Thyroid gland (tissue), 4 donors: Measurements from ENCODE around the gene ATG9B. TPM values are rescaled to one million over a fixed set of nuclear protein-coding genes. Genes with fewer than 3 reads are reported as not detected.

ENCODE experiments used
- DNase-seq, 2 donors: peaks; one replicate each; pipeline ENCODE4 v3.0.0-alpha.2; 2019
- H3K27ac ChIP-seq, 3 donors: fragments of 200-600 bp; sonication (generic); 1 replicate in 2 of 3; 2 replicates in 1 of 3; pipeline ENCODE4 v1.5.1; 2016 to 2019; ENCODE audit warnings: mild to moderate bottlenecking in 1 of 3, moderate library complexity in 1 of 3
- H3K27me3 ChIP-seq: fragments of 200-600 bp; sonication (generic); one replicate; pipeline ENCODE4 v1.5.1; 2019
- H3K36me3 ChIP-seq, 2 donors: fragments of 200-600 bp; sonication (generic); one replicate each; pipeline ENCODE4 v1.5.1; 2016 to 2019
- H3K4me1 ChIP-seq, 2 donors: fragments of 200-600 bp; sonication (generic); one replicate each; pipeline ENCODE4 v1.5.1; 2017 to 2019
- H3K4me3 ChIP-seq, 3 donors: fragments of 200-600 bp; sonication (generic); replicated peaks in 1 of 3; 1 replicate in 2 of 3; 2 replicates in 1 of 3; pipeline ENCODE4 v1.5.1; 2016; ENCODE audit warnings: mild to moderate bottlenecking in 1 of 3
- H3K9me3 ChIP-seq: fragments of 200-600 bp; sonication (generic); one replicate; pipeline ENCODE4 v1.5.1; 2017
- POLR2A ChIP-seq, 2 donors: fragments of 450-650 bp; IDR thresholded peaks; one replicate each; pipeline ENCODE4 v1.6.1; 2017; ENCODE audit warnings: antibody characterized with exemption in 2 of 2, mild to moderate bottlenecking in 2 of 2, moderate library complexity in 1 of 2
- WGBS, 2 donors: methylation state at CpG; one replicate each; pipeline ENCODE4 v1.1.5; 2017; 5-methylcytosine and 5-hydroxymethylcytosine counted together
- intact Hi-C: fragments of 100-400 bp; cut with DNase I; formaldehyde crosslinking; loops from one replicate; pipeline ENCODE4 v1.15.1; 2023
- total RNA-seq, 4 donors: library from RNA; depleted of rRNA; stranded (reverse); fragments of >200 nt; gene quantifications; one replicate each; pipeline ENCODE4 v1.2.3, GENCODE V29; 2016
- TF ChIP-seq, protein P1 (sequence below), 6 experiments: fragments of 200-600 bp in 3 of 6; fragments of 450-650 bp in 3 of 6; sonication (generic) in 3 of 6; IDR thresholded peaks; one replicate each; pipeline ENCODE4 v1.5.1; 2016 to 2019; ENCODE audit warnings: antibody characterized with exemption in 6 of 6, mild to moderate bottlenecking in 2 of 6, inconsistent platforms in 1 of 6, moderate library complexity in 1 of 6

The ATG9B gene
- total RNA-seq, 4 donors from 2014 or later: 0.27 TPM; not detected in 3

DNA sequence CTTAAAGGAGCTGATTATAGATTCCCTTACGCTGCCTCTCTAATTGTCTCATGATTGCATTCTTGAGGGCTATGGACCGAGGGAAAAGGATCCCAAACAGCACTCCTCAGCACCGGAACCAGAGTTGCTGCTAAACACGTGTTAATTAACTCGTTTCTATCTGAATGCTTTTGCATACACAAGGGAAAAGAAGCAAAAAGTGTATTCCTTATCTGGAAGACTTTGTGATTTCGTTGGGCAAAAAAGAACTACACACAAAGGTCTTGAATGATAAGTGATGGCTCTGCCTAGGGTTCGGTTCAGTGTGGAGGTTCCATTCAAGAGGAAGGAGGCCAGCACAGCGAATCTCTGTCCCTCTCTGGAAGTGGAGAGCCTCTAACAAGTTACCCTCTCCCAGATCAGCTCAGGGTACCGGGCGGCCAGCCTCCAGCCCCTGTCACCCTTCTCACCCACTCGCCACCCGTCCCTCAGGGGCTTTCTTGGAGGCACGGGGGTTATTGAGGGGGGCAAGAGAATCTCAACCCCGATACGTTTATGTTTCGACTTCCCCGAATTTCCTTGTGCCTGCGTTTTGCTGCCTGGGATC is 34.6 kb upstream of the ATG9B start:
- WGBS, 2 donors: 5 to 9% methylated on average over 15 to 18 of the region's 18 CpGs
- H3K9me3 ChIP-seq: no peaks in the 10 kb centered on the region
- H3K27ac ChIP-seq: peak overlapping the region; percentile 88 to 98 (median 92)
- peak in 1 of 2 donors; percentile 31 for TF ChIP-seq POLR2A (IDR thresholded peaks at IDR 0.05)
- TF ChIP-seq, protein P1, sequence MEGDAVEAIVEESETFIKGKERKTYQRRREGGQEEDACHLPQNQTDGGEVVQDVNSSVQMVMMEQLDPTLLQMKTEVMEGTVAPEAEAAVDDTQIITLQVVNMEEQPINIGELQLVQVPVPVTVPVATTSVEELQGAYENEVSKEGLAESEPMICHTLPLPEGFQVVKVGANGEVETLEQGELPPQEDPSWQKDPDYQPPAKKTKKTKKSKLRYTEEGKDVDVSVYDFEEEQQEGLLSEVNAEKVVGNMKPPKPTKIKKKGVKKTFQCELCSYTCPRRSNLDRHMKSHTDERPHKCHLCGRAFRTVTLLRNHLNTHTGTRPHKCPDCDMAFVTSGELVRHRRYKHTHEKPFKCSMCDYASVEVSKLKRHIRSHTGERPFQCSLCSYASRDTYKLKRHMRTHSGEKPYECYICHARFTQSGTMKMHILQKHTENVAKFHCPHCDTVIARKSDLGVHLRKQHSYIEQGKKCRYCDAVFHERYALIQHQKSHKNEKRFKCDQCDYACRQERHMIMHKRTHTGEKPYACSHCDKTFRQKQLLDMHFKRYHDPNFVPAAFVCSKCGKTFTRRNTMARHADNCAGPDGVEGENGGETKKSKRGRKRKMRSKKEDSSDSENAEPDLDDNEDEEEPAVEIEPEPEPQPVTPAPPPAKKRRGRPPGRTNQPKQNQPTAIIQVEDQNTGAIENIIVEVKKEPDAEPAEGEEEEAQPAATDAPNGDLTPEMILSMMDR (IDR thresholded peaks at IDR 0.05): no peak
- peak overlapping the region; percentile 58 to 89 (median 78) for H3K4me3 ChIP-seq
- intact Hi-C loops: no loop called here
- H3K27me3 ChIP-seq: no peaks in the 10 kb centered on the region
- peaks cover 35 to 46% of the 10 kb centered on the region in 2 donors for H3K4me1 ChIP-seq
- no peak for DNase-seq
- H3K36me3 ChIP-seq: no peaks in the 10 kb centered on the region

DNA sequence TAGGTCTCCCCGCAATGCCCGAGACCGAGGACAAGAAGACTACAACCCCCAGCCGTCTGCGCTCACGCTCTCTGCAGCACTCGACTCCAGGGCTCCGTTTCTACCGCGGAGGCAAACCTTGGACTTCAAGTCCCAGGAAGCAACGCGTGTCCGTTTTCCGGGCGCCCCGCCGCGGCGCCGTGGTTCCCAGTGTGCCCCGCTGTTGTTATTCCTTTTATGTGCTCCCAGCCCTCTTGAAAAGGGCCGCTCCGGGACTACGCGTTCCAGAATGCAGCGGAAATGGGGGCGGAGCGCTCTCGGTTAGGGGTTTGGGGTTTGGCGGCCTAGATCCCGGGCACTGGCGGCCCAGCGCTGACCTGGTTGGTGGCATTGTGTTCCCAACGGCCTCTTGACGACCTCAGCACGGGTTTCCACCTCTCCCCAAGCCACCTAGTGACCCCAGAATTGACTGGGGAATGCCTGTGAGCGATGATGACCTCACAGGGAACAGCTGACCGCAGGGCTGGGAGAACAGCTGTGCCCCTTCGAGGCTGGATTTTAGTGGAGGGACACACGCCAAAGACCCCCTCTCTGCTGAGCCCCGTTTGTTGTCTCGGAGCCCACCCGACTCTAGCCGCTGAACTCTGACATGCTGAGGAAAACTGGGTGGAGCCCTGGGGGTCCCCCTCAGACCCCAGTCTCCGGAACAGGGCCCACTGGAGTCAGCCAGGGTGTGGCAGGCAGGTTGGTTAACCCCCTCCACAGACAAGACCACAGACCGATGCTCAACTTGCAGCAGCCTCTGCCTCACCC is 33.9 kb upstream of the ATG9B start:
- 1% methylated on average over 39 of the region's 46 CpGs for WGBS, 2 donors
- Histone ChIP-seq H3K9me3 (no peaks in the 10 kb centered on the region), H3K36me3 (no peaks in the 10 kb centered on the region), H3K4me1 (peaks cover 35 to 46% of the 10 kb centered on the region in 2 donors), H3K27me3 (no peaks in the 10 kb centered on the region), H3K4me3 (peak overlapping the region in 1 of 3 donors; percentile 57), H3K27ac (peak overlapping the region; percentile 88 to 98 (median 92))
- DNase-seq: peak; percentile 99 to 100
- intact Hi-C loops: no loop called here
- TF ChIP-seq POLR2A (IDR thresholded peaks at IDR 0.05): peak in 1 of 2 donors; percentile 92
- TF ChIP-seq, protein P1 (IDR thresholded peaks at IDR 0.05): no peak

DNA sequence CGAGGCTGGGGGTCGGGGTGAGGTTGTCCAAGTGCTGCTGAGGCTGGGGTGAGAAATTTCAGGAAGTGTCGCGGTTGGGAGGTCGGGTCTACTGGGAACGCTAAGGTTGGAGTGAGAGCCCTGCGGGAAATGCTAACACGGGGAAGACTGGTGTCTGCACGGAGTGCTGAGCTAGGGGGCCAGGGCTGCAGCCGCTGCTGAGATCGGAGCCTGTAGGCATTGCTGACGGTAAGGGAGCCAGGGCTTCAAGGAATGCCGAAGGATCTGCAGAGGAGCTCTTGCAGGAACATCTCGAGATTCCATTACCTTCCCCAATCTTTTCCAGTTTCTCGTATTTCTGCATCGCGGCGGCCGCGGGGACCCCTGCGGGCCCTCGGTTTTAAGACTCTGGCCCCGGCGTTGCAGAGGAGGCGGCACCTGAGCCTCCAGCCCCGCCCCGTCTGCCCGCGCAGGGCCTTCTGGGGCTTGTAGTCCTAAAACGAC is 33.3 kb upstream of the ATG9B start, which contains the start of gene CDK5:
Gene CDK5, minus strand, starts transcription at position 392 of the 483 bp plus-strand sequence. Its CDS starts 49 bp downstream, at position 343.
- 0 to 1% methylated on average over 24 to 30 of the region's 30 CpGs for WGBS, 2 donors
- Histone ChIP-seq H3K36me3 (no peaks in the 10 kb centered on the region), H3K4me3 (peak within 1 kb of the TSS; percentile 31 to 91 (median 57)), H3K27me3 (no peaks in the 10 kb centered on the region), H3K4me1 (peaks cover 35 to 42% of the 10 kb centered on the region in 2 donors), H3K27ac (peak within 1 kb of the TSS; percentile 88 to 98 (median 92)), H3K9me3 (no peaks in the 10 kb centered on the region)
- TF ChIP-seq, protein P1 (IDR thresholded peaks at IDR 0.05): no peak
- TF ChIP-seq POLR2A (IDR thresholded peaks at IDR 0.05): no peak
- no peak for DNase-seq
- intact Hi-C loops: no loop called here

DNA sequence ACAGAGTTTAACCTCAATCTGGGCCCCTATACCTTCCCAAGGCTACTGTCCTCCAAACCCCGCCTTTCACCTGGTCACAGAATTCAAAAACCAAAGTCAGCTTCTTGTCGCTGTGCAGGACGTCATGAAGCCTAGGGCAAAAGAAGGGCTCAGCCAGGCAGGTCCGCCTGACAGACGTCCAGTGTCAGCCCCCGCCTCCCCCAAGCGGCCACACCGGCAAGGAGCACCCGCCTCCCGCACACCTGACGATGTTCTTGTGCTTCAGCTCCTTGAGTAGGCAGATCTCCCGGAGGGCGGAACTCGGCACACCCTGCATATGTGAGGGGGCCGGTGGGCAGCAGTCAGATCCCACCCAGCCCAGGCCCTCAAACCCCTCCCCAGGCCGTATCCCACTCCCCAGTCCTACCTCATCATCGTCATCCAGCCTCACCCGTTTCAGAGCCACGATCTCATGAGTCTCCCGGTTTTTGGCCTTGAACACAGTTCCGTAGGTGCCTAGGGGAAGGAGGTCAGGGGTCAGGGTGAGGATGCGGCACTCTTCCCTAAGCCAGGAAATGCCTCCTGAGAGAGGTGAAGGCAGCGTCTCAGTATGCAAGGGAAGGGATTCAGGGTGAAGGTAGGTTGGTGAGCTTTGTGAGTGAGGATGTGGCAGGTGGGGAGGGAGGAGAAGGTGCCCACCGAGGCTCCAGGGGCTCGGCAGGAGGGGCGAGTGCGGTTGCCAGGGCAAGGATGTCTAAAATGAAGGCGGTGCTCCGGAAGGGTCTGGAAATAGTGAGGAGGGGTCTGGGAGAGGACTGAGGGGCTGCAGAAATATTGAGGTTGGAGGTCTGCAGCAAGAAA is 32.6 kb upstream of the ATG9B start:
- DNase-seq: peak; percentile 19 to 35

More for the DNA sequence above, 32.6 kb upstream of the ATG9B start:
- Histone ChIP-seq H3K27me3 (no peaks in the 10 kb centered on the region), H3K36me3 (no peaks in the 10 kb centered on the region), H3K4me3 (peak overlapping the region in 2 of 3 donors; percentile 31 to 57), H3K4me1 (peaks cover 35 to 36% of the 10 kb centered on the region in 2 donors), H3K9me3 (no peaks in the 10 kb centered on the region), H3K27ac (no peak overlapping the region)
- intact Hi-C loops: no loop called here
- no peak for TF ChIP-seq POLR2A (IDR thresholded peaks at IDR 0.05)
- TF ChIP-seq, protein P1 (IDR thresholded peaks at IDR 0.05): no peak
- WGBS, 2 donors: 22 to 26% methylated on average over 16 to 23 of the region's 29 CpGs
